Tibial nerve (tissue), 3 donors: ENCODE measurements around the gene TMEM250.

ENCODE experiments used
- CTCF ChIP-seq, 5 experiments: fragments of 200-600 bp in 3 of 5; fragments of 450-650 bp in 2 of 5; sonication (generic) in 3 of 5; IDR thresholded peaks; one replicate each; pipeline ENCODE4 v1.5.1; 2016 to 2019; ENCODE audit warnings: antibody characterized with exemption in 5 of 5, mild to moderate bottlenecking in 3 of 5, moderate library complexity in 2 of 5
- POLR2A ChIP-seq, 2 donors: fragments of 450-650 bp; IDR thresholded peaks; one replicate each; pipeline ENCODE4 v1.6.1; 2017; ENCODE audit warnings: antibody characterized with exemption in 2 of 2, mild to moderate bottlenecking in 2 of 2, moderate library complexity in 2 of 2

GRCh38 chr9:136133959-136134484 lies 15.3 kb upstream of the TMEM250 start:
- TF ChIP-seq CTCF (IDR thresholded peaks at IDR 0.05) (no peak), POLR2A (IDR thresholded peaks at IDR 0.05) (no peak)
